Cardiac fibroblast (primary cell): ENCODE data around the gene HECTD2.

Experiments used
- DNase-seq, 2 donors: peaks; one replicate each; pipeline versions ENCODE4 v3.0.0 to v3.0.0-alpha.2; 2010; ENCODE audit warnings: low read depth in 2 of 2
- H3K4me3 ChIP-seq, 2 donors: replicated peaks in 1 of 2; 1 replicate in 1 of 2; 2 replicates in 1 of 2; pipeline ENCODE4 v1.5.1; 2011; ENCODE audit warnings: low read depth in 2 of 2, low read length in 2 of 2, mild to moderate bottlenecking in 2 of 2, moderate library complexity in 1 of 2
- CTCF ChIP-seq: IDR thresholded peaks from one replicate; pipeline ENCODE4 v1.5.1; 2011; ENCODE audit warnings: low read depth, mild to moderate bottlenecking, low read length, inconsistent platforms

HECTD2 gene

GRCh38 chr10:91415816-91416215 lies 5.7 kb downstream of the HECTD2 start:
- TF ChIP-seq CTCF, result no peak
- no peak for DNase-seq
- no peak overlapping the region for H3K4me3 ChIP-seq

GRCh38 chr10:91416339-91416855 lies 6.3 kb downstream of the HECTD2 start:
- no peak for TF ChIP-seq CTCF
- no peak for DNase-seq
- no peak overlapping the region for H3K4me3 ChIP-seq

- H3K4me3 ChIP-seq, result no peak overlapping the region
- no peak for TF ChIP-seq CTCF
- DNase-seq, result no peak
Observed at GRCh38 chr10:91418416-91418815, 8.3 kb downstream of the HECTD2 start.

- TF ChIP-seq CTCF, result no peak
- H3K4me3 ChIP-seq, result no peak overlapping the region
- peak in 1 of 2 donors; percentile 57 for DNase-seq
Observed at GRCh38 chr10:91420868-91421267, 10.7 kb downstream of the HECTD2 start.

GRCh38 chr10:91422915-91423314 lies 12.8 kb downstream of the HECTD2 start:
- no peak for DNase-seq
- no peak overlapping the region for H3K4me3 ChIP-seq
- no peak for TF ChIP-seq CTCF

- DNase-seq, result peak in 1 of 2 donors; percentile 33
- no peak overlapping the region for H3K4me3 ChIP-seq
- TF ChIP-seq CTCF, result no peak
Observed at GRCh38 chr10:91424016-91424415, 13.9 kb downstream of the HECTD2 start.

- DNase-seq, result no peak
- no peak for TF ChIP-seq CTCF
- no peak overlapping the region for H3K4me3 ChIP-seq
Observed at GRCh38 chr10:91432175-91432574, 22.0 kb downstream of the HECTD2 start.
